ENCODE results near the gene ZAR1.

DNA sequence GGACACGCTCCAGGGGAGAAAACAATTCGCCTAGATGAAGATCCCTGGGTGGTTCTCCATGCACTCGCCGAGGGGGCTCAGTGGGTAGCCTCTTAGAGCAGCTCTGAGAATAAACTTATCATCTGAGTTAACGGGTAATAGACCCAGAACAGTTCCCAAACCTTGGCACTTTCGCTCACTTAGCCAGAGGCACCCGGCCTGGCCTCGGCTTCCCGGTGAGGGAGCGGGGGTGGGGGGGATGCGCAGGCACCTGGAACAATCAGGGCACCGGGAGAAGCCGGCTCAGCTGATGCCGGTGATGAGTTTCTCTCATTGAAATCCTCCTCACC is 405 bp upstream of the ZAR1 start:
- TF ChIP-seq, protein P1, sequence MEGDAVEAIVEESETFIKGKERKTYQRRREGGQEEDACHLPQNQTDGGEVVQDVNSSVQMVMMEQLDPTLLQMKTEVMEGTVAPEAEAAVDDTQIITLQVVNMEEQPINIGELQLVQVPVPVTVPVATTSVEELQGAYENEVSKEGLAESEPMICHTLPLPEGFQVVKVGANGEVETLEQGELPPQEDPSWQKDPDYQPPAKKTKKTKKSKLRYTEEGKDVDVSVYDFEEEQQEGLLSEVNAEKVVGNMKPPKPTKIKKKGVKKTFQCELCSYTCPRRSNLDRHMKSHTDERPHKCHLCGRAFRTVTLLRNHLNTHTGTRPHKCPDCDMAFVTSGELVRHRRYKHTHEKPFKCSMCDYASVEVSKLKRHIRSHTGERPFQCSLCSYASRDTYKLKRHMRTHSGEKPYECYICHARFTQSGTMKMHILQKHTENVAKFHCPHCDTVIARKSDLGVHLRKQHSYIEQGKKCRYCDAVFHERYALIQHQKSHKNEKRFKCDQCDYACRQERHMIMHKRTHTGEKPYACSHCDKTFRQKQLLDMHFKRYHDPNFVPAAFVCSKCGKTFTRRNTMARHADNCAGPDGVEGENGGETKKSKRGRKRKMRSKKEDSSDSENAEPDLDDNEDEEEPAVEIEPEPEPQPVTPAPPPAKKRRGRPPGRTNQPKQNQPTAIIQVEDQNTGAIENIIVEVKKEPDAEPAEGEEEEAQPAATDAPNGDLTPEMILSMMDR (conservative IDR thresholded peaks at IDR 0.05 in 1 of 2, IDR thresholded peaks at IDR 0.05 in 1 of 2; ENCODE audit: extremely low read depth in 1 of 2, insufficient read depth in 1 of 2, low read depth in 1 of 2, low read length in 2 of 2): no peak
- TF ChIP-seq EZH2 (IDR thresholded peaks at IDR 0.05; ENCODE audit: borderline replicate concordance, low read length): peak; percentile 66

Data from mammary epithelial cell (primary cell).